ENCODE data around the gene CORO2A. TPM values are rescaled to one million over a fixed set of nuclear protein-coding genes. Genes with fewer than 3 reads are reported as not detected.

The CORO2A gene
- total and polyA plus RNA-seq, 10 of the 15 experiments (the other 5 are each of a cell fraction or from before 2014, with no cell fraction given), result 1.0 to 5.3 (median 3.5) TPM

GRCh38 chr9:98178874-98179850, 13.3 kb downstream of the CORO2A start:
- Histone ChIP-seq H3K27me3 (replicated peaks in 1 of 2; ENCODE audit: control insufficient read depth in 2 of 2, insufficient read depth in 2 of 2, low read length in 1 of 2) (no peaks in the 10 kb centered on the region), H3K4me3 (no peak overlapping the region), H3K4me2 (ENCODE audit: control insufficient read depth, insufficient read depth) (no peak overlapping the region), H3K9me3 (replicated peaks; ENCODE audit: control insufficient read depth, insufficient read depth, low read length) (no peaks in the 10 kb centered on the region), H2AFZ (ENCODE audit: control insufficient read depth, low read depth, low read length) (no peak overlapping the region), H3K9ac (ENCODE audit: control insufficient read depth, insufficient read depth, low read length) (no peak overlapping the region), H3K4me1 (ENCODE audit: control insufficient read depth, insufficient read depth, low read length) (no peaks in the 10 kb centered on the region), H4K20me1 (ENCODE audit: control insufficient read depth, insufficient read depth) (no peaks in the 10 kb centered on the region), H3K36me3 (ENCODE audit: control insufficient read depth in 2 of 2, insufficient read depth in 2 of 2, low read length in 1 of 2) (no peaks in the 10 kb centered on the region), H3K79me2 (ENCODE audit: control insufficient read depth, insufficient read depth, low read length) (no peaks in the 10 kb centered on the region), H3K27ac (ENCODE audit: control insufficient read depth, insufficient read depth) (no peak overlapping the region)
- no TSS peak for BruUV-seq (replicated peaks)
- ChIA-PET RAD21 (ENCODE audit: unreplicated experiment) (interaction anchor here (1.0 kb wide), 1 partner anchor 13 kb away, joined by 3 read pairs; no protein-coding TSS in a partner anchor), CTCF (no interaction called here), SMC1A (ENCODE audit: uncharacterized antibody, unreplicated experiment) (interaction anchor here (0.7 kb wide), 1 partner anchor 255 kb away, joined by 3 read pairs; no protein-coding TSS in a partner anchor), POLR2A (no interaction called here)
- ATAC-seq, result no peak
- in situ Hi-C loops (cut with MboI), result no loop called here
- FAIRE-seq, result no peak
- intact Hi-C loops (cut with micrococcal nuclease; ENCODE audit: unreplicated experiment), result no loop called here
- no peak for DNase-seq (ENCODE audit: low read depth, low spot score)
- WGBS (ENCODE audit: insufficient coverage, insufficient replicate concordance, low lambda C conversion rate, missing lambda C conversion rate), result 62% methylated on average over 16 of the region's 16 CpGs
- TF ChIP-seq PML (IDR thresholded peaks at IDR 0.05; ENCODE audit: low read length) (no peak), ZNF207 (IDR thresholded peaks at IDR 0.05; ENCODE audit: borderline replicate concordance) (no peak), SP1 (IDR thresholded peaks at IDR 0.05; ENCODE audit: low read depth, low read length) (no peak), MYB (IDR thresholded peaks at IDR 0.05; ENCODE audit: borderline replicate concordance, low read depth, low read length) (no peak), SREBF1 (IDR thresholded peaks at IDR 0.05; ENCODE audit: low read length) (no peak), PAX8 (IDR thresholded peaks at IDR 0.05) (no peak), MYC (IDR thresholded peaks at IDR 0.05; ENCODE audit: insufficient read depth, insufficient read length, insufficient replicate concordance, low read length, severe bottlenecking) (no peak), MTA3 (IDR thresholded peaks at IDR 0.05; ENCODE audit: borderline replicate concordance, low read length) (no peak), ZSCAN29 (IDR thresholded peaks at IDR 0.05) (no peak), NFIC (IDR thresholded peaks at IDR 0.05; ENCODE audit: low read depth, low read length) (no peak), EGR1 (IDR thresholded peaks at IDR 0.05; ENCODE audit: borderline replicate concordance in 1 of 2, low read depth in 2 of 2, low read length in 2 of 2) (no peak), E2F8 (IDR thresholded peaks at IDR 0.05; ENCODE audit: low read depth, partially characterized antibody) (no peak), DPF2 (IDR thresholded peaks at IDR 0.05) (no peak), TAF1 (IDR thresholded peaks at IDR 0.05; ENCODE audit: borderline replicate concordance, low read depth, low read length) (no peak), SREBF2 (IDR thresholded peaks at IDR 0.05; ENCODE audit: low read length) (no peak), FOXK2 (IDR thresholded peaks at IDR 0.05) (no peak), FOXM1 (IDR thresholded peaks at IDR 0.05; ENCODE audit: low read depth, low read length) (no peak)
